Measurements from ENCODE around the gene OSBPL2. TPM values are rescaled to one million over a fixed set of nuclear protein-coding genes. Genes with fewer than 3 reads are reported as not detected.

OSBPL2 gene
- total RNA-seq, 1 experiment from 2014 or later = 20.1 TPM

DNA sequence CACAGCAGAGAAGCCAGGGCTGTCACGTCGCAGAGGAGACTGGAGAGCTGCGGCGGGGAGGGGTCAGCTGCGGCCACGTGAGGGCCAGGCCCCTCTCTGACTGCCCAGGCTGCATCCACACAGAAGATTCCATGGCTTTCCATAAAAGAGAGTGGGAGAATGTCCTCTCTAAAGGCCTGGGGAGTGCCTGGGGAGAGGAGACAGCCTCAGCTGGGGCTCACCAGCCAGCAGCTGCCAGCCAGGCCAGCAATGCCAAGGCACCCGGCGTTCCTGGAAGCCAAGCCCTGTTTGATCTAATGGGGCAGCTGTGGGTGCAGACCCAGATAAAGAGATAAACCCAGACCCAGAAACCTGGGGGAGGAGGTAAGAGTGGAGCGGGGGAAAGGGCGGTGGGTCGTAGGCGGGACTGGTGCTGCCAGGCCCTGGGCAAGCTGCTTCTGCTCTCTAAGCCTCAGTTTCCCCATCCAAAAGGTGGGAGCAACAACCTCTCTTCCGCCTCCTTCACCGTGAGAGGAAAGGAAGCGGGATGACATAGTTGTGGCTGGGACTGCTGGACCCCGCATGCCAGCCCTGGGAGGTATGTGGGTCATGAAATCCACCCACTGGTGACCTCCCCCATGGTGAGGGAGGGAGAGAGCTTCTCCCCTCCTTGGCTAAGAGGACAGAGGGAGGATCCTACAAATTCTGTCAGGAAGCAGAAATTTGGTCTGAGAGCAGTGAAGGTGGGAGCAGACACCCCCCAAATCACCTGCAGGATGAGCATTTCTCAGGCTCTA lies 3.1 kb upstream of the OSBPL2 start:
- no peak for DNase-seq (ENCODE audit: low spot score)

DNA sequence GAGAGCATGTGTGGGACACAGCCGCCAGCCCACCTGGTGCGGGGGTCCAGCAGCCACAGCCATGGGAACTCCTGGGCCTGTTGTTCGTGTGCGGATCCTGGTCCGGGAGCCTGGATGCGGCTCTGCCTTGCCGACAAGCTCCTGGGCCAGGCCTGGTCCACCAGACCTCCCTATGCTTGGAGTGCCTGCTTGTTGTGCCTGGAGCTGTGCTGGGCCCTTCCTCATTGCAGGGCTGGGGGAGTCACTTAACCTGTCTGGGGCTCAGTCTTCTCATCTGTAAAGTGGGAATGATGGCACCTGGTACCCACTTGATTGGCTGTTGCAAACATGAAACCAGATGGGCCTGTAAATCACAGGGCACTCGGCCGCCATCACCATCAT lies 2.6 kb upstream of the OSBPL2 start:
- DNase-seq (ENCODE audit: low spot score) = no peak

GRCh38 chr20:62236200-62236599 lies 2.1 kb upstream of the OSBPL2 start:
- no peak for DNase-seq (ENCODE audit: low spot score)

- no peak for DNase-seq (ENCODE audit: low spot score)
These were observed 1.4 kb upstream of the OSBPL2 start for GRCh38 chr20:62236766-62237513.

DNA sequence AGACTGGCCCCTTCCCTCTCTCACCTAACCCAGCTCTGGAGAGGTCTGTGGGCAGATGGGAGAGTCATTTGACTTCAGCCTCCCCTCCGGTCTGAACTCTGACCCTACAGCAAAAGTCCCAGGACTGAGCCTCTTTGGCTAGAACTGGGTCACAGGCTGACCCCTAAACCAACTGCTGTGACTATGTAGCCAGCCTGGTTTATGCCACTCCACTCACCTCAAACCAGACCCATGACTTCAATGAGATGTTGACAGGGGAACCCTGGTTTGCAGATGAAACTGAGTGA lies 864 bp upstream of the OSBPL2 start:
- DNase-seq (ENCODE audit: low spot score) = no peak

DNA sequence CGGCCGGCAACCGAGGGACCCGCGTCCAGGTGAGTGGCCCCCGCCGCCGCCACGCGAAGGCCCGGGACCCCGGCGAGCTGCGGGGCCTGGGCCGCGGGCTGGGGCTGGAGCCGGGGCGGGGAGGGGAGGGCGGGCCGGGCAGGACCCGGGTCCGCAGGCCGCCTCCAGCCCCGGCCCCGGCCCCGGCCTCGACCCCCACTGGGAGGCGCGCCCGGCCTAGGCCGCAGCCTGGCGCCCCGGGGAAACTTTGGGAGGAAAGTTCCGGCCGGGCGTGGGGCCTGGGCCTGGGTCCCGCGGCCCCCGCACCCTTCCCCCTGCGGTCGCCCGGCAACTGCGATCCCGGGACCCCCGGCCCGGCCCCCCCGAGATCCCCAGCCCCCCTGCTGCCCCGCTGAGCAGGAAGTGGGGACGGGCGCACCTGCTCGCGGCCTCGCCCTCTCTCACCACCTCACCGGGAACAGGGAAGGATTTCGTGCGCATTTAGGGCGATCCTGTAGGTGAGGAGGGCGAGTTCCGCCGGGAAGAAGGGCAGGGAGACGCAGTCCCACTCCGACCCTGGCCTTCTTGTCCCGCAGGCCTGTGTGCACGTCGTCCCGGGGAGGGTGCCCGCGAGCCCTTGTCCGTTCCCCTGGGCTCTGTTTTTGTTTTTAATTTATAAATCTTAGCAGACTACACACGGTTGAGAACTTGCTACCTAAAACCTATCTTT lies 402 bp downstream of the OSBPL2 start:
- DNase-seq (ENCODE audit: low spot score) = no peak

DNA sequence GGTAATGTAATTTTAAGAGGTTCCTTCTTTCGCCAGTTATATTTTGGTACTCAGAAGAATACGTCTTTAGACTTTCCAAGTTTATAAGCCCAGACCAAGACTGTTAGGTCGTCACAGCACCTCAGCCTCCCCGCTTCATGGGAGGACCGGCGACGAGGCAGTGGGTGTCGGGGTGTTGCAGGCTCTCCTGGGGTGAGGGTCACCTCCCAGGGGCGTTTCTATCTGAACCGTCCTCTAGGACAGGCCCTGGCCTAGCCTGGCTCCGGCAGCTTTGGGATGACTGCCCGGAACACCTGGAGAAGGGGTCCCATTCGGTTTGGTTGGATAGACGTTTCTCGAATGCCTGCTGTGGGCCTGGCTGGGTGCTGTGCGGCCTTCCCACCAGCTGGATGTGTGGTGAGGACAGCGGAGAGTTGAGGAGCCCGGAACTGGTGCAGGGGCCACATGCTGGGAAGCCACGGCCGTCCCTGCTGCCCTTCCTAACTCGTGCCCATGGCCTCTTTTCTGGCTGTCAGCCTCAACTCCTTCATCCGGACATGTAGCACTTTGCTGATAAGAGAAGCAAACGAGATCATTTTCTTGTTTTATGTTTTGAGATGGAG lies 1.1 kb downstream of the OSBPL2 start:
- DNase-seq (ENCODE audit: low spot score) = no peak

- no peak for DNase-seq (ENCODE audit: low spot score)
These were observed 1.8 kb downstream of the OSBPL2 start for GRCh38 chr20:62240020-62240685.

- no peak for DNase-seq (ENCODE audit: low spot score)
These were observed 3.2 kb downstream of the OSBPL2 start for GRCh38 chr20:62241506-62241905.

DNA sequence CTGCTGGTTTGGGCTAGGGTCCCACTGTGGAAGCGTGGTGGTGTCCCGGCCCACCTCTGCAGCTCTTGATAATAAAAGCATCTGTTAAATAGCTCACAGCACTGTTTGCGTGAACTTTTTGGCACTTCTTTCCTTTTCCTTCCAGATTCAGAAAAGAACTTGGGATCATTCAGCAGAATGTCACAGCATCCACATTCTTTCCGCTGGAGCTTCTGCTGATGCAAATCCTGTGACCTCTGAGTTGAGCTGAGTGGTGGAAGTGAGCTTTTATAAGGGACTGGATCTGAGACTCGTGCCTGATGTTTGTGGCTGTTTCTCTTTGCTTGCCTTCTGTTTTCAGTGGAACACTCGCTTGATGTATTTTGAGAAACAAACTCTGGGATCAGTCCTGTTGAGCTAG lies 3.9 kb downstream of the OSBPL2 start:
- no peak for DNase-seq (ENCODE audit: low spot score)

GRCh38 chr20:62243106-62243505 lies 4.8 kb downstream of the OSBPL2 start:
- no peak for DNase-seq (ENCODE audit: low spot score)

DNA sequence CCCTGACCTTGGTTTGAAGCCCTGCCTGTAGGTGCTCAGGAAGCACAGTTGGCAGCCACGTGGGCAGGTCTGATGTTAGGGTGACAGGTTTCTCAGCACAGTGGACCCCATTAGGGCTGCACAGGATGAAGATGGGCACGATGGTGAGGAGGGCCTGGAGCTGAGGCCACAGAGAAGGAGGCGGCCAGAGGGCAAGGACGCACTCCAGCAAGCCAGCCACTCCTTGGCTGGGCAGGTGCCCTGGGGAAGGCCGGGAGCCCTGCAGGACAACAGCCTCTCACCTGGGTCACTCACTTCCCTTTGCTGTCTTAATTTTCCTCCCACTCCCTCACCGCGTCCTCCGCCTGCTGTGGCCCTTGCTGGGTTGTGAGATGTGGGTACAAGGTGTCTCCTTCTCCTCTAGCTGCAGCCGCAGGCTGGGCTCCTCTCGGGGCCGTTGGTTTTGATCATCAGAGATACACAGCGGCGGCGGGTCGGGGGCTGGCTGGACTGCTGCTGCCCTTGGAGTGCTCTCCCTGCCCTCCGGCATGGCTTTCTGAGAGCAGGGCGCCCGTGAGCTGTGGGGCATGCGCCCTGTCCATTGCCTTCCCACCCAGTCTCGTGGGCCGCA lies 5.7 kb downstream of the OSBPL2 start:
- no peak for DNase-seq (ENCODE audit: low spot score)

DNA sequence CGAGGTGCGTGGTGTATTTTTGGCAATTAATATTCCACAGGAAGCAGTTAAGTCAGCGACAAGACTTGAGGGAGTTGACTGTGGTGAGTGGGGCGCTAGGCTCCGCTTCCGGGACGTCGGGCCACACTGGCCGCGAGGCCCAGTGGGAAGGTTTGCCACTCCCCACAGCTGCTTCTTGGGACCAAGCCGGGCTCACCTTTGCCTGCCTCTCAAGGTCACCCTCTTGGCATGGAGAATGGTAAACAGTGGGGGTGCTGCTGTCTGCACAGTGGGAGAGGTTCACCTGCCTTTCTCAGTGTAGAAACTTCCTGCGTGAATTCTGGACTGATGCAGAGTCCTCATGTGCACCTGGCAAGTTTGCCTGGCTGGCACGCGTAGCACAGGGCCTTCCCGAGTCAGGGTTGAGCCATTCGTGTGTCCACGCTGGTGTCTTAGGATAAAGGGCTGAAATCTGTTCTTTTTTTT lies 6.4 kb downstream of the OSBPL2 start:
- no peak for DNase-seq (ENCODE audit: low spot score)

GRCh38 chr20:62245911-62246280 lies 7.6 kb downstream of the OSBPL2 start:
- no peak for DNase-seq (ENCODE audit: low spot score)

GRCh38 chr20:62246431-62246830 lies 8.1 kb downstream of the OSBPL2 start:
- DNase-seq (ENCODE audit: low spot score) = no peak

GRCh38 chr20:62246872-62247652 lies 8.7 kb downstream of the OSBPL2 start:
- no peak for DNase-seq (ENCODE audit: low spot score)

DNA sequence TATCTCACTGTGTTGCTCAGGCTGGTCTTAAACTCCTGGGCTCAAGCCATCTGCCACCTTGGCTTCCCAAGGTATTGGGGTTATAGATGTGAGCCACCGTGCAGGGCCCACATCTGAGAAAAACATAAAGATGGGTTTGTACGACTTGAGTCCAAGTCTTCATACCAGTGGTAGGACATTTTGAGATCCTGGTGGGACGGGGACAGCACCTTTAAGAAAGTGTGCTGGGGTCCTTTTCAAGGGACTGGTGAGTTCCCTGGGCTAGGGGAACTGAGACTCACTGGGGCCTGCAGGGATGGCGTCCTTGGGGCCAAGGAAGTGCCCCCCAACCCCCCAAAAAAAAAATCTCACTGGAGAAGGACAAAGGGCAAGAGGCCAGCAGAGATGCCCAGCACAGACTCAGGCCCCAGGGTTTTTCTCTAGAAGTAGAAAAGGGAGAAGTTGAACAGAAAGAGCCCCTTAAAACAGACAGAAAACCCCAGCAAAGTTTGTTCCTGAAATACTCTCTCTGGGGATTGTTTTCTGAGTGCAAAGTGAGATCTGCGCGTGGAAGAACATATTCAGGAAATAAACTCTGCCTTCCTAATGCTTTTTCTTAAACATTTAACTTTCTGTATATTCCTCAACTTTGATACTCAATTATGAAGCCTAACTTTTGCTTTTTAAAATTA lies 10.7 kb downstream of the OSBPL2 start:
- DNase-seq (ENCODE audit: low spot score) = no peak

DNA sequence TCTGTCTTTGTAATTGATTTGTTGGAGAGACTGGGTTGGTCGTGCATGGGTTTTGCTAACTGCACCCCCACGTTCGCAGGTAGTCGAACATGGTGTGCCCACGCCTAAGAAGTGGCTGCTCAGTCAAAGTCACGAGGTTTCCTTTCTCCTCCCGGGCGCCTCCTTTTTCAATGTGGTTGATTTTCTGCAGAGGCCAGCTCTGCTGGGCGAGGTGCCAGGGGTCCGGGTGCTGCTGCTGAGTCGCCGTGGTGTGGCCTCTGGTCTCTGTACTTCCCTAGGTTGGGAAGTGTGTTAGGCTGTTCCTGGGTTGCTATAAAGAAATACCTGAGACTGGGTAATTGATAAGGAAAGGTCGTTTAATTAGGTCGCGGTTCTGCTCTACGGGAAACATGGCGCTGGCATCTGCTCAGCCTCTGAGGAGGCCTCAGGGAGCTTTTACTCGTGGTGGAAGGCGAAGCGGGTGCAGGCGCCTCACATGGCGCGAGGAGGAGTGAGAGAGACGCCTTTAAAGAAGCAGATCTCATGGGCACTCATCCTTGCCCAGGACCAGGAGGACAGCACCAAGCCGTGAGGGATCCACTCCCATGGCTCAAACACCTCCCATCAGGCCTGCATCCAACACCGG lies 14.1 kb downstream of the OSBPL2 start:
- peak; percentile 38 for DNase-seq (ENCODE audit: low spot score)

DNA sequence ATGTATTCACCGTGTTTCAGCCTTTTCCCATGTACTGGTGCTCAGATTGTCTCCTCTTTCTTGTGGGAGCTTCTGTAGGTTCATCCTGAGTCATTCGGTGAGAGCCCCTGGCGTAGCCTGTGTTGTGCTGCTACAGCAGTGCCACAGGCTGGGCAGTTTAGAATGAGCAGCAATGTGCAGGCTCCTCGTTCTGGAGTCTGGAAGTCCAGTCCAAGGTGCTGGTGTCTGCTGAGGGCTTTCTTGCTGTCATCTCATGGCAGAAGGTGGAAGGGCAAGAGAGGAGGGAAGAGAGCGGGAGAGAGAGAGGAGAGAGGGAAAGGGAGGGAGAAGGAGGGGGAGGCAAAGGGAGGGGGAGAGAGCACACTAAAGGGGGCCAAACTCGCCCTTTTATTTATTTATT lies 15.1 kb downstream of the OSBPL2 start:
- DNase-seq (ENCODE audit: low spot score) = no peak
